GM12872 (cell line): ENCODE data around the gene INO80.

Experiments
- TF ChIP-seq, protein P1 (sequence below): IDR thresholded peaks from 3 replicates; pipeline ENCODE4 v1.5.1; 2011; ENCODE audit warnings: low read depth, mild to moderate bottlenecking, low read length, moderate library complexity; ENCODE audit not compliant: insufficient read depth

Gene INO80

DNA sequence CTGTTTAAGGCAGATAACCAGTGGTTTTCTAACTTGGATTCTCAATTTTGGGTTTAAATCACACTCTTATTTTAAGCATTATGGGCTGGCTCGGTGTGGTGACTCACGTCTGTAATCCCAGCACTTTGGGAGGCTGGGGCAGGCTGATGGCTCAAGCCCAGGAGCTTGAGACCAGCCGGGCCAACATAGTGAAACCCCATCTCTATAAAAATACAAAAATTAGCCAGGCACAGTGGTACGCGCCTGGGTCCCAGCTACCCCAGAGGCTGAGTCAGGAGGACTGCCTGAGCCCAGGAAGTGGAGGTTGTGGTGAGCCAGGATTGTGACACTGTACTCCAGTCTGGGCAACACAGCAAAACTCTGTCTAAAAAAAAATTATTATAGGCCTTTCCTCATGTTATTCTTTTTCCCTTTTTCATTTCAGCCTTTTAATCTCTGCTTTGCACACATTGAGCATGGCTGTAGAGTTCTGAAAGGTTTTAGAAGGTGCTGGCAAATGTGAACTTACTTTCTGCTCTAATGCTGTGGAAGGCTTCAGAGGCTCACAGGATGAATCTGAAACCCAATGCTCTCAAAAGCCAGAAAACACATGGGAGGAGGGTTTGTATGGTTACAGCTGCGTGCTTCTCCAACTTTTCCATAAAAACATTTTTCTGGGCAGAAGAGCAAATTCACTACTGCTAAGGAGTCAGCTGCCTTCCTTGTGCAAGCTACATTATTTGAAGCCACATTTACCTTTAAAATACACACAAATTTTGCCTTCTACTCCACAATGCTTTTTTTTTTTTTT is 130.3 kb downstream of the INO80 start:
- TF ChIP-seq, protein P1, sequence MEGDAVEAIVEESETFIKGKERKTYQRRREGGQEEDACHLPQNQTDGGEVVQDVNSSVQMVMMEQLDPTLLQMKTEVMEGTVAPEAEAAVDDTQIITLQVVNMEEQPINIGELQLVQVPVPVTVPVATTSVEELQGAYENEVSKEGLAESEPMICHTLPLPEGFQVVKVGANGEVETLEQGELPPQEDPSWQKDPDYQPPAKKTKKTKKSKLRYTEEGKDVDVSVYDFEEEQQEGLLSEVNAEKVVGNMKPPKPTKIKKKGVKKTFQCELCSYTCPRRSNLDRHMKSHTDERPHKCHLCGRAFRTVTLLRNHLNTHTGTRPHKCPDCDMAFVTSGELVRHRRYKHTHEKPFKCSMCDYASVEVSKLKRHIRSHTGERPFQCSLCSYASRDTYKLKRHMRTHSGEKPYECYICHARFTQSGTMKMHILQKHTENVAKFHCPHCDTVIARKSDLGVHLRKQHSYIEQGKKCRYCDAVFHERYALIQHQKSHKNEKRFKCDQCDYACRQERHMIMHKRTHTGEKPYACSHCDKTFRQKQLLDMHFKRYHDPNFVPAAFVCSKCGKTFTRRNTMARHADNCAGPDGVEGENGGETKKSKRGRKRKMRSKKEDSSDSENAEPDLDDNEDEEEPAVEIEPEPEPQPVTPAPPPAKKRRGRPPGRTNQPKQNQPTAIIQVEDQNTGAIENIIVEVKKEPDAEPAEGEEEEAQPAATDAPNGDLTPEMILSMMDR = no peak

DNA sequence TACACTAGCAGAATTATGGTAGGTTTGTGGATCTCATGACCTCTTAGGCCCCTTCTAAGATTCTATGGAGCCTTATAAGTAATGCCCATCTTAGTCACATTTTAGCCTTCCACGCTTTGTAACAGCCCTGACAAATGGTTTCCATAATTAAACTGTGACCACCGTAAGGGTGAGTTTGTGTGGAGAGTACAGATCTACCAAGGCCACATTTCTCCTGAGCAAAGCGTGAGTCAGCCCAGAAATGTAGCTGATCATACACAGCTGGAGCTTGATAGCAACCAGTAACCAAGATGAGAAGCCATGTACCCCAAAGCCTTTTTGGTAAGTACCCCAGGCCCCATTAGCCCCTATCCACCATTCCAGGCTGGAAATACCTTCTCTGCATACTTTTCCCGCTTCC is 131.1 kb downstream of the INO80 start:
- TF ChIP-seq, protein P1 = no peak

DNA sequence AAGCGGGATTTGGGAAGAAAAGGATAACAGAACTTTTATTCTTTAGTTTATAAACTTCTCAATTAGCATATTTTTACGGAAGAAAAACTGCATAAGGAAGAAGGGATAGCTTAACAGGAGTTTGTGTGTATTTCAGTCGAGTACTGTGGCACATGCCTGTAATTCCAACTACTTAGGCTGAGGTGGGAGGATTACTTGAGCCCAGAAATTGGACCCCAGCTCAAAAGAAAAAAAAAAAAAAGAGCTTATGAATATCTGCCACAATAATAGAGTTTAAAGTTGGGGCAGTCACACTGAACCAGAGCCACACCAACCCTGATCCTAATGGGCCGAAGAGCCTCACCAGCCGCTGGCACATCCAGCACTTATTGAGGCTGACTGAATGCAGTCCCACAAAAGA is 131.7 kb downstream of the INO80 start:
- TF ChIP-seq, protein P1 = no peak

DNA sequence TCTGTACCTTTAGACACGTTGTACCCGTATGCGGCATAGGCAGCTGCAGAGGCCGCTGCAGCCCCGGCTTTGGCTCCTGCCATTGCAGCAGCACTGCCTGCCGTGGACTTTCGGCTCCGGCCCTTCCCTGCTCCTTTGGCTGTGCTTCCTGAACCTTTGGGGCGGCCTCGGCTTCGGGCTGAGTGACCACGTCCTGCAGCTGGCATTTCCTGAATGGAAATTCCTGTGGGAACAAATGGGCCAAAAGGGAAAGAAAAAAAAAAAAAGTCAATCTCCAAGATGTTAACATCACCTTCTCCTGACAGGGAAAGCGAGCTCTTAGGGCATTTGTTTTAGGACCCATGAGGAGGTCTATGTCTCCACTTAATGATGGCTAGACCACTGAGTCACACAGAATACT is 133.2 kb downstream of the INO80 start:
- TF ChIP-seq, protein P1 = no peak

DNA sequence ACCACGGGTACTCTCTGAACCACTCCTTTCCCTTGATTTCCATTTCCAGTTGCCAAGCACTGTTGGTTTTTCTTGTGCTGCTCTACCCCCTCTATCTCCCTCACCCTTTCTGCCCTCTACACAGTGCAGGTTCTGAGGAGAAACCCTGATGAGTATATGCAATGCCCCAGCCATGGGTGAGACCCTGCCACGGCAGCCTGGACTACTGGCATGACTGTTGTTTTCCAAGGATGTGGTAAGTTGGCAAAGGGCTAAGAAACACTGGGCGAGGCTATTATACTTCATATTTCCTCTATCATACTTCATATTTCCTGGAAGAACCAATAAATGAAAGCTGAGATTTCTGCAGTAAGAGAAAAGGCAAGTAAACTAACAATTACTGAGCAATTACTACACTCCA is 134.9 kb downstream of the INO80 start:
- TF ChIP-seq, protein P1 = no peak

DNA sequence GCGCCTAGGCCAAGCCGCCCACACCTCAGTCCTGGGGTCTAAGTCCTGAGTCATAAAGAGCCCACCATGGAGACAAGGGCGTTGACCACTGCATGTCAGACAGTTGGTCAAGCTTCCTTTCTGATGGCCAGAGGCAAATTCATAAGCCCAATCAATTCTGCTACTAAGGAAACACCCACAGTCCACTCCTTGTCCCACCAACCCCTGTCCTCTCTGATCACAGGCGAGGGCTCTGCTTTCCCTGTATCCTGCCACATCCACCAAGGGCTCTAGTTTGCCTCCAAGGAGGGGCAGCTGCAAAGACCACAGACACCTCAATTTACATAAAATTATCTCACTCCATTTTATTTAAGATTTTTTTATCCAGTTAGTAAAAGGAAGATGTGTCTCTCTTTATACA is 137.5 kb downstream of the INO80 start:
- TF ChIP-seq, protein P1 = no peak

DNA sequence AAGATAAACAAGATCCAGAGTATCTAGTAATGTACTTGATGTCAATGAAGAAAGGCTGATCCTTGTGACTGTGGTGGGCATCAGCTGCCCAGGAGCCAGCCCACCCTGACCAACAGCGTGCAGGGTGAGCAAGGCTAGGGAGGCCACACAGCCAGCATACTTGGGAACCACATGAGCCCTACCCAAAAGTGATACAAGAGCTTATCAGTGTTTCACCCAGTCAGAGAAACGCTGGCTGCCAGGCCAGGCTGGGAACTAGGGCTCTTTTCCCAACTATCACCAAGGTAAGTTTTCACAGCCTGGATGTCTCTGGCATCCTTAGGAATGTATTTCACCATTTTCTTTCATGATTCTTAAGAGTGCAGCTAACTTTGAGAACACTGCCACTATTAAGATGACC is 137.9 kb downstream of the INO80 start:
- TF ChIP-seq, protein P1 = no peak
